Activated CD4-positive, alpha-beta T cell treated with anti-CD3 and anti-CD28 coated beads, Interleukin-2, amount 10 ng/mL, durations not matched to agents 7 days and 5 days (primary cell): ENCODE measurements around the gene COMMD1. TPM values are rescaled to one million over a fixed set of nuclear protein-coding genes. Genes with fewer than 3 reads are reported as not detected.

ENCODE experiments used
- CTCF ChIA-PET: fragments of 350-600 bp; sonication (Branson Sonifier 250); formaldehyde crosslinking; loops from one replicate; lab custom pipeline; 2021; ENCODE audit warnings: antibody characterized with exemption; lab: Charles Lee
- POLR2A ChIA-PET: fragments of 350-600 bp; sonication (Branson Sonifier 250); formaldehyde crosslinking; loops from one replicate; lab custom pipeline; 2021; ENCODE audit warnings: antibody characterized with exemption; lab: Charles Lee
- DNase-seq: peaks from one replicate; pipeline ENCODE4 v3.0.0-alpha.2; 2020
- H3K27ac Mint-ChIP-seq: one replicate; pipeline ENCODE4 v1.8.0; 2021; ENCODE audit warnings: mild to moderate bottlenecking, moderate library complexity, mixed read lengths
- H3K27me3 Mint-ChIP-seq: one replicate; pipeline ENCODE4 v1.8.0; 2021; ENCODE audit warnings: mixed read lengths
- H3K36me3 Mint-ChIP-seq: one replicate; pipeline ENCODE4 v1.8.0; 2021; ENCODE audit warnings: low read depth, mixed read lengths
- H3K4me1 Mint-ChIP-seq: one replicate; pipeline ENCODE4 v1.8.0; 2021; ENCODE audit warnings: mixed read lengths
- H3K4me3 Mint-ChIP-seq: one replicate; pipeline ENCODE4 v1.8.0; 2021; ENCODE audit warnings: mild to moderate bottlenecking, moderate library complexity, mixed read lengths
- H3K9me3 Mint-ChIP-seq: one replicate; pipeline ENCODE4 v1.8.0; 2021; ENCODE audit warnings: mixed read lengths
- total RNA-seq, 2 experiments: library from RNA; stranded (reverse); gene quantifications; one replicate each; pipeline ENCODE4 v1.2.3, GENCODE V29; 2021

The COMMD1 gene
- total RNA-seq, 2 experiments from 2014 or later = 29.1 to 30.6 TPM

GRCh38 chr2:61959381-61960293, 54.2 kb downstream of the COMMD1 start:
- DNase-seq = no peak
- Mint-ChIP-seq H3K4me3 (no peak overlapping the region), H3K4me1 (peaks cover 7% of the 10 kb centered on the region), H3K27me3 (no peaks in the 10 kb centered on the region), H3K36me3 (no peaks in the 10 kb centered on the region), H3K9me3 (no peaks in the 10 kb centered on the region), H3K27ac (no peak overlapping the region)
- ChIA-PET CTCF (interaction anchor here (0.9 to 1.2 kb wide), 2 partner anchors 9 to 37 kb away, joined by 3 to 4 read pairs; no protein-coding TSS in a partner anchor), POLR2A (no interaction called here)

- peaks cover 7% of the 10 kb centered on the region for H3K4me1 Mint-ChIP-seq
- ChIA-PET POLR2A (no interaction called here), CTCF (interaction anchor here (0.6 kb wide), 1 partner anchor 266 kb away, joined by 4 read pairs; no protein-coding TSS in a partner anchor)
- no peak overlapping the region for H3K4me3 Mint-ChIP-seq
- H3K27me3 Mint-ChIP-seq = no peaks in the 10 kb centered on the region
- H3K27ac Mint-ChIP-seq = no peak overlapping the region
- H3K36me3 Mint-ChIP-seq = no peaks in the 10 kb centered on the region
- no peaks in the 10 kb centered on the region for H3K9me3 Mint-ChIP-seq
- no peak for DNase-seq
These were observed 55.9 kb downstream of the COMMD1 start for GRCh38 chr2:61961231-61961901.

- Mint-ChIP-seq H3K27ac (no peak overlapping the region), H3K4me1 (peaks cover 7% of the 10 kb centered on the region), H3K4me3 (no peak overlapping the region), H3K27me3 (no peaks in the 10 kb centered on the region), H3K36me3 (no peaks in the 10 kb centered on the region), H3K9me3 (no peaks in the 10 kb centered on the region)
- ChIA-PET POLR2A (no interaction called here), CTCF (interaction anchor here (0.6 kb wide), 1 partner anchor 265 kb away, joined by 4 read pairs; no protein-coding TSS in a partner anchor)
- no peak for DNase-seq
These were observed 56.9 kb downstream of the COMMD1 start for GRCh38 chr2:61962095-61962984.

- Mint-ChIP-seq H3K27me3 (no peaks in the 10 kb centered on the region), H3K4me3 (no peak overlapping the region), H3K4me1 (no peaks in the 10 kb centered on the region), H3K9me3 (no peaks in the 10 kb centered on the region), H3K36me3 (no peaks in the 10 kb centered on the region), H3K27ac (no peak overlapping the region)
- no peak for DNase-seq
- POLR2A ChIA-PET = no interaction called here
- CTCF ChIA-PET = interaction anchor here (1.4 kb wide), 1 partner anchor 28 kb away, joined by 3 read pairs; no protein-coding TSS in a partner anchor
These were observed 60.7 kb downstream of the COMMD1 start for GRCh38 chr2:61966087-61966727.

- ChIA-PET POLR2A (no interaction called here), CTCF (no interaction called here)
- Mint-ChIP-seq H3K9me3 (no peaks in the 10 kb centered on the region), H3K27ac (no peak overlapping the region), H3K4me3 (no peak overlapping the region), H3K4me1 (no peaks in the 10 kb centered on the region), H3K36me3 (no peaks in the 10 kb centered on the region), H3K27me3 (no peaks in the 10 kb centered on the region)
- no peak for DNase-seq
These were observed 61.8 kb downstream of the COMMD1 start for GRCh38 chr2:61967262-61967661.

GRCh38 chr2:61969376-61969775, 63.9 kb downstream of the COMMD1 start:
- POLR2A ChIA-PET = no interaction called here
- Mint-ChIP-seq H3K9me3 (no peaks in the 10 kb centered on the region), H3K4me1 (no peaks in the 10 kb centered on the region), H3K36me3 (no peaks in the 10 kb centered on the region), H3K27me3 (no peaks in the 10 kb centered on the region), H3K27ac (no peak overlapping the region), H3K4me3 (no peak overlapping the region)
- DNase-seq = no peak
- CTCF ChIA-PET = interaction anchor here (1.3 kb wide), 2 partner anchors 10 to 26 kb away, joined by 3 read pairs; no protein-coding TSS in a partner anchor

GRCh38 chr2:61970807-61971556, 65.5 kb downstream of the COMMD1 start:
- CTCF ChIA-PET = no interaction called here
- POLR2A ChIA-PET = no interaction called here

GRCh38 chr2:61978522-61978921, 73.0 kb downstream of the COMMD1 start:
- Mint-ChIP-seq H3K4me1 (no peaks in the 10 kb centered on the region), H3K27me3 (no peaks in the 10 kb centered on the region), H3K36me3 (peaks cover 12% of the 10 kb centered on the region), H3K4me3 (no peak overlapping the region), H3K9me3 (peaks cover 18% of the 10 kb centered on the region), H3K27ac (no peak overlapping the region)
- ChIA-PET POLR2A (no interaction called here), CTCF (interaction anchor here (0.6 kb wide), 2 partner anchors 8 to 29 kb away, joined by 4 read pairs; no protein-coding TSS in a partner anchor)
- DNase-seq = no peak

More at GRCh38 chr2:61970807-61971556, 65.5 kb downstream of the COMMD1 start:
- H3K27me3 Mint-ChIP-seq = no peaks in the 10 kb centered on the region
- no peaks in the 10 kb centered on the region for H3K36me3 Mint-ChIP-seq
- H3K9me3 Mint-ChIP-seq = no peaks in the 10 kb centered on the region
- H3K4me3 Mint-ChIP-seq = no peak overlapping the region
- H3K27ac Mint-ChIP-seq = no peak overlapping the region
- DNase-seq = no peak
- no peaks in the 10 kb centered on the region for H3K4me1 Mint-ChIP-seq

GRCh38 chr2:61980758-61981157, 75.3 kb downstream of the COMMD1 start:
- CTCF ChIA-PET = no interaction called here
- POLR2A ChIA-PET = no interaction called here
- H3K36me3 Mint-ChIP-seq = peaks cover 12% of the 10 kb centered on the region
- no peaks in the 10 kb centered on the region for H3K4me1 Mint-ChIP-seq
- no peak overlapping the region for H3K4me3 Mint-ChIP-seq
- peaks cover 18% of the 10 kb centered on the region for H3K9me3 Mint-ChIP-seq
- H3K27ac Mint-ChIP-seq = no peak overlapping the region
- no peak for DNase-seq
- H3K27me3 Mint-ChIP-seq = no peaks in the 10 kb centered on the region

GRCh38 chr2:61984682-61985081, 79.2 kb downstream of the COMMD1 start:
- Mint-ChIP-seq H3K4me1 (no peaks in the 10 kb centered on the region), H3K9me3 (peaks cover 18% of the 10 kb centered on the region), H3K4me3 (no peak overlapping the region), H3K36me3 (peaks cover 14% of the 10 kb centered on the region), H3K27ac (no peak overlapping the region), H3K27me3 (no peaks in the 10 kb centered on the region)
- CTCF ChIA-PET = interaction anchor here (0.6 kb wide), 2 partner anchors 17 to 869 kb away, joined by 4 to 5 read pairs; no protein-coding TSS in a partner anchor
- POLR2A ChIA-PET = no interaction called here
- DNase-seq = no peak
